H54 (cell line): Measurements from ENCODE around the gene SPIRE2.
"Not testable (repeated sequence)": the region's sequence is repeated elsewhere in the genome, so short reads cannot be mapped to it uniquely, and the experiment has no call there.

ENCODE experiments used
- DNase-seq: peaks from one replicate; pipeline ENCODE4 v3.0.0; 2011; ENCODE audit warnings: low spot score, mixed read lengths; ENCODE audit not compliant: insufficient read length
- FAIRE-seq: peaks from 3 replicates; lab custom pipeline; 2011; peaks lifted over from hg19 to GRCh38; lab: Jason Lieb, UNC
- POLR2A ChIP-seq: IDR thresholded peaks from 2 replicates; pipeline ENCODE4 v1.6.1; 2011; ENCODE audit warnings: low read depth, mild to moderate bottlenecking, low read length

The SPIRE2 gene

GRCh38 chr16:89828199-89828869 is at the start of gene SPIRE2:
TSS of gene SPIRE2 (plus strand) at chr16:89828475. CDS start at chr16:89828551, 76 bp downstream.
- peak; percentile 68 for TF ChIP-seq POLR2A
- peak; percentile 65 for DNase-seq
- no peak for FAIRE-seq

GRCh38 chr16:89779231-89779908 is 48.9 kb upstream of the SPIRE2 start:
- no peak for DNase-seq
- no peak for TF ChIP-seq POLR2A
- no peak for FAIRE-seq

- DNase-seq = no peak
- no peak for FAIRE-seq
- TF ChIP-seq POLR2A = no peak
Measured at GRCh38 chr16:89779909-89780305, 48.4 kb upstream of the SPIRE2 start.

- no peak for TF ChIP-seq POLR2A
- no peak for FAIRE-seq
- no peak for DNase-seq
Measured at GRCh38 chr16:89782489-89782888, 45.8 kb upstream of the SPIRE2 start.

- not testable (repeated sequence) for FAIRE-seq, DNase-seq
Measured at GRCh38 chr16:89783952-89784351, 44.3 kb upstream of the SPIRE2 start.

GRCh38 chr16:89784406-89784805 is 43.9 kb upstream of the SPIRE2 start:
- FAIRE-seq (no peak), DNase-seq (no peak)
- TF ChIP-seq POLR2A = no peak

- FAIRE-seq = no peak
Measured at GRCh38 chr16:89785523-89786155, 42.6 kb upstream of the SPIRE2 start.

GRCh38 chr16:89786474-89787364 is 41.6 kb upstream of the SPIRE2 start:
- TF ChIP-seq POLR2A = no peak
- FAIRE-seq (no peak), DNase-seq (no peak)

More at GRCh38 chr16:89785523-89786155, 42.6 kb upstream of the SPIRE2 start:
- DNase-seq = no peak
- no peak for TF ChIP-seq POLR2A

GRCh38 chr16:89787365-89787805 is 40.9 kb upstream of the SPIRE2 start:
- no peak for TF ChIP-seq POLR2A
- FAIRE-seq = no peak

GRCh38 chr16:89791278-89791995 is 36.8 kb upstream of the SPIRE2 start:
- no peak for FAIRE-seq
- DNase-seq = no peak
- TF ChIP-seq POLR2A = no peak

More at GRCh38 chr16:89787365-89787805, 40.9 kb upstream of the SPIRE2 start:
- no peak for DNase-seq

GRCh38 chr16:89793092-89793491 is 35.2 kb upstream of the SPIRE2 start:
- not testable (repeated sequence) for FAIRE-seq, DNase-seq

- FAIRE-seq = no peak
Measured at GRCh38 chr16:89793955-89794354, 34.3 kb upstream of the SPIRE2 start.

GRCh38 chr16:89795676-89796075 is 32.6 kb upstream of the SPIRE2 start:
- FAIRE-seq (no peak), DNase-seq (no peak)
- no peak for TF ChIP-seq POLR2A

More at GRCh38 chr16:89793955-89794354, 34.3 kb upstream of the SPIRE2 start:
- DNase-seq = no peak
- no peak for TF ChIP-seq POLR2A
